GM21786 (cell line): ENCODE data around the gene SPIB.
"Not testable (repeated sequence)": the region's sequence is repeated elsewhere in the genome, so short reads cannot be mapped to it uniquely, and the experiment has no call there.

Experiments
- ATAC-seq: cut with Tn5 transposase; IDR thresholded peaks from one replicate; pipeline ENCODE4 v1.9.1; 2021; ENCODE audit not compliant: unreplicated experiment

The SPIB gene

GRCh38 chr19:50465986-50466705 is 47.4 kb downstream of the SPIB start:
- ATAC-seq: no peak

- no peak for ATAC-seq
These were observed 47.9 kb downstream of the SPIB start for GRCh38 chr19:50466706-50467039.

- ATAC-seq: no peak
These were observed 48.8 kb downstream of the SPIB start for GRCh38 chr19:50467566-50467965.

- ATAC-seq: no peak
These were observed 50.1 kb downstream of the SPIB start for GRCh38 chr19:50468818-50469217.

- not testable (repeated sequence) for ATAC-seq
These were observed 54.6 kb downstream of the SPIB start for GRCh38 chr19:50473336-50473735.

- no peak for ATAC-seq
These were observed 56.4 kb downstream of the SPIB start for GRCh38 chr19:50475101-50475568.

GRCh38 chr19:50475736-50476223 is 57.0 kb downstream of the SPIB start:
- no peak for ATAC-seq

- peak; percentile 84 for ATAC-seq
These were observed 57.6 kb downstream of the SPIB start, which contains the start of the genes EMC10 and GARIN5A for GRCh38 chr19:50476224-50476906. EMC10 (plus strand) TSS chr19:50476507; CDS start chr19:50476545, 38 bp downstream. GARIN5A (minus strand) TSS chr19:50476848; CDS start chr19:50476388, 460 bp downstream.

GRCh38 chr19:50476907-50477238 is 58.1 kb downstream of the SPIB start:
- ATAC-seq: no peak

- no peak for ATAC-seq
These were observed 59.2 kb downstream of the SPIB start for GRCh38 chr19:50477751-50478515.

GRCh38 chr19:50478901-50479715 is 60.4 kb downstream of the SPIB start:
- ATAC-seq: no peak

GRCh38 chr19:50479761-50480251 is 61.1 kb downstream of the SPIB start:
- ATAC-seq: no peak

- ATAC-seq: no peak
These were observed 61.8 kb downstream of the SPIB start for GRCh38 chr19:50480281-50481111.
